Mucosa of gallbladder (tissue), 1 donor: ENCODE measurements around the gene POLDIP2. TPM values are rescaled to one million over a fixed set of nuclear protein-coding genes. Genes with fewer than 3 reads are reported as not detected.
A peak's percentile ranks its signal among the peaks of the same experiment; 100 is the strongest.

Source experiments
- DNase-seq: peaks from one replicate; pipeline ENCODE4 v3.0.0-alpha.2; 2020; ENCODE audit warnings: low spot score
- total RNA-seq: library from RNA; stranded (reverse); gene quantifications from one replicate; pipeline ENCODE4 v1.2.1, GENCODE V29; 2021
- donor health status: DM: no; HTN: no; CAD: no.

POLDIP2 gene, protein sequence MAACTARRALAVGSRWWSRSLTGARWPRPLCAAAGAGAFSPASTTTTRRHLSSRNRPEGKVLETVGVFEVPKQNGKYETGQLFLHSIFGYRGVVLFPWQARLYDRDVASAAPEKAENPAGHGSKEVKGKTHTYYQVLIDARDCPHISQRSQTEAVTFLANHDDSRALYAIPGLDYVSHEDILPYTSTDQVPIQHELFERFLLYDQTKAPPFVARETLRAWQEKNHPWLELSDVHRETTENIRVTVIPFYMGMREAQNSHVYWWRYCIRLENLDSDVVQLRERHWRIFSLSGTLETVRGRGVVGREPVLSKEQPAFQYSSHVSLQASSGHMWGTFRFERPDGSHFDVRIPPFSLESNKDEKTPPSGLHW
- 88.8 TPM for total RNA-seq

DNA sequence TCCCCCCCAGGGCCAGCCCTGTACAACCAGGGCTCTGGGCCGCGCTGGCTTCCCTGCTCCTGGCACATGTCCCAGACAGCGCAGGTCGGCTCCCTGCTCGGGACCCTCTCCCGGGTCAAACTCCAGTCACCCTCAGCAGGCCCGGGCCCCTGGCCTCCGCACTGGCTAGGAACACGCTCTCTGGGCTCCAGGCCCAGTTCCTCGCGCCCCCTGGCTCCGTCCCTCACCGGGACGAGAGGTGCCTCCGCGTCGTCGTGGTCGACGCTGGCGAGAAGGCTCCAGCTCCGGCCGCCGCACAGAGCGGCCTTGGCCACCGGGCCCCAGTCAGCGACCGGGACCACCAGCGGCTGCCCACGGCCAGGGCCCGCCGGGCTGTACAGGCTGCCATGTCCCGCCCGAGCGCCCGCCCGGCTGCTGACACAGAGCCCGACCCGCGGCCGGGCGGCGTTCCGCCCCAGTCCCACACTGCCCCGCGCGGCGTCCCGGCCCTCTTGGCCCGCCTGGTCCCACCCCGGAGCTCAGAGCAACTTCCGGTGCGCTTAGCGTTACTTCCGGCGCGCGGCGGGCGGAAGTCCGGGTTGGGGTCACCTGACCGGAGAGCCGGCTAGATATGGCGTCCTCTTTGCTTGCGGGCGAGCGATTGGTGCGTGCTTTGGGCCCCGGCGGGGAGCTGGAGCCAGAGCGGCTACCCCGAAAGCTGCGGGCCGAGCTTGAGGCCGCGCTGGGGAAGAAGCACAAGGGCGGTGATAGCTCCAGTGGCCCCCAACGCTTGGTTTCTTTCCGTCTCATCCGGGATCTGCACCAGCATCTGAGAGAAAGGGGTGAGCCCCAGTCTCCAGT is at the start of gene POLDIP2:
Gene POLDIP2 (minus strand): TSS at position 467 of the 840 bp plus-strand sequence. CDS start 79 bp downstream, at position 388.
- peak; percentile 97 for DNase-seq

DNA sequence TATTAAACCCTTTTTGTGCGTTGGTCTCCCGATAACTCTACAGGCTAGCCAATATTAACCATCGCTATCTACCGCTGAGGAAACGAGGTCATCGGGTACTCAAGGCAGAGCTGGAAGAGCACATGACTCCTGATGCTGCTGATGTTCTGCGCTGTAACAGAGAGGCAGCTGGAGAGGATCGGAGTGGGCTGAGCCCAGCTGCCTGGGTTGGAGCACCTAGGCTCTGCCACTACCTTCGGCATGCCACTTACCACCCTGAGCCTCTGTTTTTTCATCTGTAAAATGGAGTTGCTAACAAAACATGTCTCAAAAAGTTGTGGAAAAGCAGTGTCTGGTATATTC is 49.1 kb upstream of the POLDIP2 start:
- no peak for DNase-seq

DNA sequence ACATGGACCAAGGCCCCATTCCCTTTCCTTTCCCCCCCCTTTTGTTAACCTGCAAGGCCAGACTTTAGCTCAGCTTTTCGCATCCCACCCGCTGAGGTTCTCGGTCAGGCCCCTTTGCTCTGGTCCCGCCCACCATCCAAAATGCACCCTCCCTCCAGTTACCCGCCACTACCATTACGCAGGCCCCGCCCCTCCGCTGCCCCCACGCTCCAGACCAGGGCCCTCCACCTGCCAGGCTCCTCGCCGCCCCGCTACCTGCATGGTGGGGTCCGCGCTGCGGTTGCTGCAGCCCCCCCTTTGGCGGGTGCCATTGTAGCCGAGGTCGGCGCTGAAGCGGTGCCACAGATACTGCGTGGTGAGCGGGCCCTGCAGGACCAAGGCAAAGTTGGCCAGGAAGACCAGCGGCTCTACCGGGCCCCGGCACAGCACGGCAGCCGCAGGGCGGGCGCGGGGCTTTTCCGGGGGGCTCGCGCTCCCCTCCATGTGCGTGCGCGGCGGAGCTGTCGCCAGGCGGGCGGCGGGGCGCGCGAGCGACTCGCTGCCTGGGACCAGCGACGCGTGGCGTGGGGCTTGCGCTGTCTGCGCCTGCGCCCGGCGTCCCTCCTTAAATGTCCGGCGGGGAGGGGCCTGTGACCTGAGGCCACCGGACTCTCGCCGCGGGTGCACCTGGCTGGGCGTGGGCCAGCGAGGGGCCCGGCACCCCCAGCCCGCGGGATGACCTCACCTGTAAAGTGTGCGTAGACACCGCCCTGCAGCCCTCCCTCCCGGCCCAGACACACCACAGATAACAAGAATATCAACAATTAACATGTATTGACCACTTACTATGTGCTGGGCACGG is 48.5 kb upstream of the POLDIP2 start, which contains the start of gene SLC46A1:
Gene SLC46A1 (minus strand): TSS at position 581 of the 841 bp plus-strand sequence. CDS start 98 bp downstream, at position 483.
- peak; percentile 43 for DNase-seq

DNA sequence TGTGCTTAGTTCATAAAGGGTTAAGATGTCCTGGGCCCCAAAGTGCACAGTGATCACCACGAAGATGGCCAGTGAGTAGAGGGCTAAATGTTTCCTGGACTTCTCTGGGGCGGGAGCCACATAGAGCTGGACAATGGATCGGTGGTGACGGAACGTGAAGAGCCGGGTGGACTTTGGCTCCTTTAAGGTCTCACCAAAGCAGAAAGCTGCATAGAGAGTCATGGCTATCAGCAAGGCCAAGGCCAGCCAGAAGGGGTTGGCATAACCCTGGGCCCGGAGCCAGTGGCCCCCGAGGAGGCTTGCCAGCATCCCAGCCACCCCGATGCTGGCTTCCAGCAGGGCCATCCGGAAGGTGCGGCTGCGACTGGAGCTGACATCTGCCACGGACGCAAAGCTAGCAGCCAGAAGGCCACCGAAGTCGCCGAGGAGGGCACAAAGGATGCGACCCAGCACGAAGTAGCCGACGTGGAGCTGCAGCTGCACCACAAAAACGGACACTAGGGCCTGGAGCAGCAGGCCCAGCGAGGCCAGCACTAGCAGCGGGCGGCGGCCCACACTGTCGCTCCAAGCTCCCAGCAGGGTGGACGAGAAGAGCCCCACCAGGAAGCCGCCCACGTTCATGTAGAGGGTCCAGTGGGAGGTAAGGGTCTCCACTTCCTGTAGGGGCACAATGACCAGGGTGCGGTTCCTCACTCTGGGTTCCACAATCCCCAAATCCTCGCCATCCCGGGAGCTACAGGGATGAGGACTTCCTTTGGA is 47.7 kb upstream of the POLDIP2 start:
- DNase-seq, result peak; percentile 76

DNA sequence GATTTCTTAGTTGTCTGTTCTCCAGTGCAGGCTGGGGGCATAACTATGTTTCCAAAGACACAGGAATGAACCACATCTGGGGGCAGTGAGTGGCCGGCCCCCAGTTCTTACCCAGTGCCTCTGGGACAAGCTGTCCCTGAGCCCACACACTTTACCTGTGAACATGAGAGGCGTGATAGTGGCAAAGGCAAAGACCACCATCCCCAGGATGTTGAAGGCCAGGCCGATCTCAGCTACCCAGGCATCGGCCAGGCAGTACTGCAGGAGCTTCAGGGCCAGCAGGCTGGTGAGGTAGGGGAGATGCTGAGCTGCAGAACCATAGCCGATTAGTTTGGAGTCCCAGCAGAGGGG is 47.1 kb upstream of the POLDIP2 start:
- no peak for DNase-seq

DNA sequence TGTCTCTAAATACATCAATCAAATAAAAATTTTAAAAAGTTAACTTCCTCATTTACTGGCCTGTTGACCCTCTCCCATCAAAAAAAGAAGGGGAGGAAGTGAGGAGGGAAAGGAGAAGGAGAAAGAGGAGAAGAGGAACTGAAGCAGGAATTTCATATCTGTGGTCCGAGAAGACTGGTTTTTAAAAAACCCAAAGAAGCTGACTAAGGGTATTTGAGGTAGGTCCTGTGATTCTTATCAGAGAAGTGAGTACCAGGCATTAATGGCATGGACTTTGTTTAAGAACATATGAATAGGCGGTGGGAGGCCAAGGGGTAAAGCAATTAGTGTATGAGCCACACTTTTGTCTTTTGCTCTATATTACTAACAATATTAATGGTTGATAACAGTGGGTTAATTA is 46.7 kb upstream of the POLDIP2 start:
- no peak for DNase-seq

DNA sequence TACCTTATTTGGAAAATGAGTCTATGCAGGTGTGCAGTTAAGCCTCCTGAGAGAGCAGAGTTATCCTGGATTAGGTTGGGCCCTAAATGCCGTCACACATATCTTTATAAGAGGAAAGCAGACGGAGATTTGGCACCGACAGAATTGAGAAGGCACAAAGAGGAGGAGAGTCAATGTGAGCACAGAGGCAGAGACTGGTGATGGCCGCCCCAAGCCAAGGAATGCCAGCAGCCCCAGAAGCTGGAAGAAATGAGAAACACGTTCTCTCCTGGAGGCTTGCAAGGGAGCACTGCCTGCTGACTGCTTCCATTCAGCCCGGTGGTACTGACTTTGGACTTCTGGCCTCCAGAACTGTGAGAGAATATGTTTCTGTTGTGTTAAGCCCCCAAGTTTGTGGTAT is 45.5 kb upstream of the POLDIP2 start:
- no peak for DNase-seq

DNA sequence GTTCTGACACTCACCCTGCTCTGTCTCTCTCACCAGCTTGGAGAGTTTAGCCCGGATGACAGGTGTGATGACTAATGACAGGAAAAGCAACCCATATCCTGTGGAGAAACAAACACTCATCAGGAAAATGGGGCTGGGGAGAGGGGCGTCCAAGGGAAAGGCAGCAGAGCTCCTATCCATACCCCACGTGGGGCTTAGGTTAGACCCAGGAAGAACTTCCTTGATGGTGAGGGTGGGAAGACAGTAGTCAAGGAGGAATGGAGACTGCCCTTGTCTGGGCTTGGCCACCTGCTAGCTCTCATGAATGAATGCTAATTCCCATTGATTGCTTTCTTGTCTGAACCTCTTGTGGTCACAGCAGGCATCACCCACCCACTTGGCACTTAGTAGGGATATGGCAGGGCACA is 44.9 kb upstream of the POLDIP2 start:
- DNase-seq, result no peak

DNA sequence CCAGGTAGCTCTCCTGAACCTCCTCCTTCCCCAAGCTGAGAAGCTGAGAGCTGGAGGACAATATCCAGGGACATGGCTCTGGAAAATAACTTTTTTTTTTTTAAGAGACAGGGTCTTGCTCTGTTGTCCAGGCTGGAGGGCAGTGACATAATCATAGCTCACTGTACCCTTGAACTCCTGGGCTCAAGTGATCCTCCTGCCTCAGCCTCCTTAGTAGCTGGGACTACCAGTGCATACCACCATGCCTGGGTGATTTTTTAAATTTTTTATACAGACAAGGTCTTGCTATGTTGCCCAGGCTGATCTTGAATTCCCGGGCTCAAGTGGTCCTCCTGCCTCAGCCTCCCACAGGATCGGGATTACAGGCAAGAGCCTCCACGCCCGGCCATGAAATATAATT is 42.5 kb upstream of the POLDIP2 start:
- DNase-seq, result no peak

DNA sequence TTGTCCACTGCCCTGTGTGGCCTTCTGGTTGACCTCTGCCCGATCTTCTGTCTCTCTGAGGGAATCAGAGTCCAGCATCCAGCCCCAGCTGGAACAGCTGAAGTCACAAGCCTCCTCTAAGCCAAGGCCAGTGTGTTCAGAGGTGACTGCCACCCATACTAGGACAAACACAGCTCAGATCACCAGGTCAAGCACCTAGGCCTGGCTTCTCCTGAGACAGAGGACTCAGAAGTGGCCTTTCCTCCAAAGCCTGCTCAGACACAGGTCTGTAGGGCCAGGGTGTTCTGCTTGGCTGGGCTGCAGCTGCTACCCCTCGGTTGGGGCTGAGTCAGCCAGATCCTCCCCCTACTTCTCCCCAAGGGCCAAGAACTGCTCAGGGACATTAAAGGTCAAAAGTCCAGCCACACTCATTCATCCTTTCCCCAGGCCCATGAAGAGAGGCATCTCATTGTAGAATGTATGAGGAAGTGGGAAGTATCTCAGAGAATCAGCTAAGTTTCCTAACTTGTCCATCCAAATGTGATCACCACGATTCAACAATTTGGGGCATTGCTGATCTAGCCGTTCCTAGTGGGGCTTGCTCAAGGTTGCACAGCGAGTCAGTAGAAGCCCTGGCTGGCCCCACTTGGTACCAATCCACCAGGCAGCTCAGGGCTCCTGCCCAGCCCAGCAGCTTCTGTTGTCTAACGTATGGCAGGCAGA is 41.1 kb upstream of the POLDIP2 start:
- no peak for DNase-seq

DNA sequence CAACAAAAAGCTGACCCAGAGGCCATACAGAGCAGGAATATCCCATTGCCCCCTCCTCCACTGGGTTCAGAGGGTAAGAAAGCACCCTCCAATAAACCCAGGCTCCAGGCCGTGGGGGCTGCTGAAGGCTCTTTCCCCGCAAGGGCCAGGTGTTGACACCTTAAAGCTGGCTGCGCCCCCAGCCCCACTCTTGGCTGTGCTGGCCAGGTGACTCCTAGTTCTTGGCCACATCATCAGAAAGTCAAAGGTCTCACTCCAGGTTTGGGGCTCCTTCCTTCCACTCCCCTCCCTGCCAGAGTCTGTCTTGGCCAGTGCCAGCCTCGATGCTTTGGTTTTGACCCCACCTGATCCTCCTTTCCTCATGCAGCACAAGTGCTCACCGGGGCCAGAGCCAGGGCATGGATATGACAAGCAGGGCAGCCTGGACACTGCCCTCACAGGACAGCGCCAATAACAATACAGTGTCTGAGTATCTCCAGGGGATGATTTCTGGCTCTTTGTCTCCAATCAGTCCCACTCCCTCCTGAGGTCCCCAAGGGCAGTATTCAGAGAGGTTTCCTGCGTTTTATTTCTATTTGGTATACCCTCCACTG is 40.5 kb upstream of the POLDIP2 start:
- DNase-seq, result no peak

DNA sequence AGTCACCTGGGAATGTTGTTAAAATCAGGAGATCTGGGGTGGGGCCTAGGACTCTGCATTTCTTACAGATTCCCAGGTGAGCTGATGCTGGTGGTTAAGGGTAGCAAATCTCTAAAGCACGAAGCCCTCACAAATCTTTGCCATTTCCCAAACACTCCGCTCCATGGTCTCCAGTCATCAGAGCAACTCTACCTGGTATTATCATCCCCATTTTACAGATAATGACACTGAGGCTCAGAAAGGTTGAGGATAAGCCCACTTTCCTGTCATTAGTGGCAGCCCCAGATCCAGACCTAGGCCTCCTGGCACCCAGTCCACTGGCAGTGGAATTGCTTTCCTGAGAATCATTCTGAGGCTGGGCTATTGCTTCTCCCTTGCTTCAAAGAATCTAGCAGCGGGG is 39.9 kb upstream of the POLDIP2 start:
- DNase-seq, result no peak

DNA sequence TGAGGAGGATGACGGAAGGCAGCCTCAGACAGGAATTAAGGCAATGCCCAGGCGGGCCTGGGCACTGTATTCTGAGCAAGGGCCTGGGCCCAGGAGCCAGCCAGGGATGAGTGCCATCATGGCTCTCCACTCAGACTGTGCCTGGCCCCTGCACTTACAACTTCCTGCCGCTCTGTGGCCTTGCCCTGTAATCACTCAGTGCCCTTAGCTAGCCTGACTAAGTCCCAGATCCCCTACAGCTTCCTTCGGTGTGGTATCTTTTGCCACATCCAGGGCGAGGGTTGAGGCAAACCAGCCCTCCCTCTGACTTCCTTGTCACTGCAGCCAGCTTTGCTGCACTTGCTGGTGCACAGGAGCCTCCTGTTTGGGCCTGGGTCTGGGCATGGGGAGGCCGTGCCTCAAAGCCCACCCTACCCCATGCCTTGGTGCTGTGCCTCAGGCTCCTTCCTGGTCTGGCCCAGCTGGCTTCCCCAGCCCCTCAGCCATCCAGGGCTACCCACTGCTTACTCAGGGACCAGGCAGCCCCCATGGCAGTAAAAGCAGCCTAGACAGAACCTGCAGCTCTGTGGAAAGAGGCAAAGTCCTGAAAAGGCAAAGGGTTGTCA is 39.4 kb upstream of the POLDIP2 start:
- DNase-seq, result no peak

DNA sequence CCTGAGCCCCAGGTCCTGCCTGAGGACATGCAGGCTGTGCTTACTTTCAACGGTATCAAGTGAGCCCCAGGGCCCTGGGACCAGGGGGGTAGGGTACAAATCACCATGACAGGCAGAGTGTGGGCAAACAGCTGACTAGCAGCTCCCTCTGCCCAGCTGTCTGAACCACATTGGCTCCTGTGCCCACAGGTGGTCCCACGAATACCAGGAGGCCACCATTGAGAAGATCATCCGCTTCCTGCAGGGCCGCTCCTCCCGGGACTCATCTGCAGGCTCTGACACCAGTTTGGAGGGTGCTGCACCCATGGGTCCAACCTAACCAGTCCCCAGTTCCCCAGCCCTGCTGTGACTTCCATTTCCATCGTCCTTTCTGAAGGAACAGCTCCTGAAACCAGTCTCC is 38.6 kb upstream of the POLDIP2 start:
- no peak for DNase-seq

DNA sequence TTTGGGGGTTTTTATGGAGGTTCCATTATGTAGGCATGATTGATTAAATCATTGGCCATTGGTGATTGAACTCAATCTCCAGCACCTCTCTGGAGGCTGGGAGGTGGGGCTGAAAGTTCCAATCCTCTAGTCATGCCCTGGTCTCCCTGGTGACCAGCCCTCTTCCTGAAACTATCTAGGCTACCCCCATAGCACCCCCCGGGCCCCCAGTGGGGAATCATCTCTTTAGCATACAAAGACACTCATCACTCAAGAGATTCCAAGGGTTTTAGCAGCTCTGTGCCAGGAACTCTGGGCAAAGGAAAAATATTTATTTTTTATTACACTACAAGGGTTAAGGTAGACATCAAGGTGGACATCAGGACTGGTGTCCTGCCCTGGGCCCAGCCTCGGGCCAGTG is 38.1 kb upstream of the POLDIP2 start:
- DNase-seq, result no peak

DNA sequence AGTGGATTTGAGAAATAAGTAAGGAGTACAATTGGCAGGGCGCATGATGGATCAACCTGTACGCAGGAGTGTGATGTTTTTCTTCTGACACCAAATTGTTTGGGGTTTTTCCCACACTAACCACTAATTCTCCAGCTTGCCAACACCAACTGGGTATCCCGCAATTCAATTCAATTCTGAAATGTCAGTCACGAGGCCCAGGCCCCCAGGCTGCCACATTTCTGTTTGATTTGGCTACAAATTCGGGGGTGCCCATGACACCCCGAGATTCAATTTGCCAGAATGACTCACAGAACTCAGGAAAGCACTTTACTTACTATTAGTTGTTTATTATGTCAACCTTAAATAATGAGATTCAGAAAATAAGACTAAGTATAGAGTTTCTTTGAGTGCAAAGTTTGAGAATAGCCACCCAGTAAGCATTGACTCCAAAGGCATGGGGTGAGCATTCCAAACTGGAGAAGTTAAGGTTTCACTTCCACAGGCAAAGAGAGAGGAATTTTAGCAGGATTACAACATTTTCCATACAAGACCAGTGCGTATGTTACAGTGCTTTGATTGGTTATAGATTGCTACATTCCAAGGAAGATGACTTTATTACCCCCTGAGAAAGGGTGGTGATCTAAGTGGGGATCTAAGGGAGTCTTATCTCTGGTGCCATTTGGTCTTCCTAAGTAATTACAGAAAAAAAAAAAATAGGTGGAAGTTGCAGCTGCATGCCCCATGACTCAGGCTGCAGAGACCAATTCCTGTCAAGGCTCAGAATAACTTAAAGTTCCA is 37.2 kb upstream of the POLDIP2 start:
- DNase-seq, result no peak

DNA sequence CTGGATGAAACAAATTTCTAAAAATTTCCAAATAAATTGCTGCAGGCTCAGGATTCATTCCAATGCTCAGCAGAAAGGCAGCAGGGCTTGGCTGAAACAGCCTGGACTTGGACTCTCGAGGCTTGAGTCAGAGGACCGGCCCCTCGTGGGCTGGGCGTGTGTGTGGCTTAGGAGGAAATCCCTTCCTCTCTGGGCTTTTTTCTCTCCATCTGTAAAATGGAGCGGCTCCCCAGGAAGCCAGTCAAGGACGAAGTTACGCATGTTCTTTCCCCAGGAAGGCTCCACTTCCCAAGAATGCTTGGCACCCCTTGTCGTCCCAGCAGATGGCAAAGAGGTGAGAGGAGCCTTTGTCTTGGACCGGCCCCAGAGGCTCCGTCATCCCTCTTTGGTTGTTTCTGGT is 35.2 kb upstream of the POLDIP2 start:
- DNase-seq, result no peak

DNA sequence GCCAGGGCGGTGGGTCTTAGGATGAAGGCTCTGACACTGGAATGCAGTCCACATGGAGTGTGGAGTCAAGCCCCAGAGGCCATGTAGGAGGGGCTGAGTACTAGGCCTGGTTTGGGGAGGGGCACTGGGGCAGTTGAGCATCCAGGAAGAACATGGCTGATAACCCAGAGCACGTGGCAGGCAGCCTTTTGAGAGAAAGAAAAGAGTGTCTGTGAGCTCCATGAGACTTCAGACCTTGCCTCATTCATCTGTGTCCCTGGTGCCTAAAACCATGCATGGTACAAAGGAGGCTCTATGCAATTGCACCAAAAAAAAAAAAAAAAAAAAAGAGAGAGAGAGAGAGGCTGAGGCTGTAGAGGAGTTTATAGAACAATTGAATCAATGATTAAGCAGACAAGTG is 34.1 kb upstream of the POLDIP2 start:
- DNase-seq, result no peak

DNA sequence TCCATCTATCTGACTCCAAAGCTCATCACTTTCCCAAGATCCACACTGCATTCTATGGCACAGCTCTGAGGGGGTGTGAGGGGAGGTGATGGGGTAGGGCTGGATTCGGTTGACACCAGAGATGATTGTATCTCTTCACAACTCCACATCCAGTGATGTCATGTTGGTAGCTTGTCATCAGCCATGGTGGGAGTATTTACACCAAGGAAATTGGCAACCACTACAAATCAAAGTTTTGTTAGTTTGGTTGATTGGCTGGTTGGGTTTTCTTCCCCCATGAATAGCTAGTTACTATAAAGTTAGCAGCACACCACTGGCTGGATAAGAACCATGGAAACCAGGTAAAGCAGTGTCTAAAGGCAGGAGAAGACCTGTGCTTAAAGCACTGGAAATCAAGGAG is 33.7 kb upstream of the POLDIP2 start:
- no peak for DNase-seq
